Measurements from ENCODE around the gene PLEKHA7. TPM values are rescaled to one million over a fixed set of nuclear protein-coding genes. Genes with fewer than 3 reads are reported as not detected.
"Not testable (repeated sequence)": the region's sequence is repeated elsewhere in the genome, so short reads cannot be mapped to it uniquely, and the experiment has no call there.

Gene PLEKHA7
- total RNA-seq, 4 donors from 2014 or later, result 16.9 to 35.1 (median 24.1) TPM

- intact Hi-C loops (cut with DNase I; ENCODE audit: low total_unique reads), result no loop called here
- no peak for DNase-seq (ENCODE audit: low spot score in 2 of 2)
- WGBS, 2 donors, result 86 to 93% methylated on average over 4 of the region's 4 CpGs
- H3K4me3 ChIP-seq (ENCODE audit: low read depth, poor library complexity, severe bottlenecking), result no peak overlapping the region
- TF ChIP-seq POLR2A (IDR thresholded peaks at IDR 0.05) (no peak), CTCF (IDR thresholded peaks at IDR 0.05) (no peak)
These were observed 92.5 kb downstream of the PLEKHA7 start for GRCh38 chr11:16921668-16922067.

GRCh38 chr11:16921019-16921418, 93.2 kb downstream of the PLEKHA7 start:
- WGBS, 2 donors, result 65 to 72% methylated on average over 4 of the region's 4 CpGs
- no peak for DNase-seq (ENCODE audit: low spot score in 2 of 2)

GRCh38 chr11:16920559-16920958, 93.7 kb downstream of the PLEKHA7 start:
- 75 to 77% methylated on average over 5 of the region's 5 CpGs for WGBS, 2 donors
- intact Hi-C loops (cut with DNase I; ENCODE audit: low total_unique reads), result no loop called here
- no peak for TF ChIP-seq POLR2A (IDR thresholded peaks at IDR 0.05)
- TF ChIP-seq CTCF (IDR thresholded peaks at IDR 0.05), result no peak
- no peak overlapping the region for H3K4me3 ChIP-seq (ENCODE audit: low read depth, poor library complexity, severe bottlenecking)
- DNase-seq (ENCODE audit: low spot score in 2 of 2), result no peak

More at GRCh38 chr11:16921019-16921418, 93.2 kb downstream of the PLEKHA7 start:
- TF ChIP-seq CTCF (IDR thresholded peaks at IDR 0.05) (no peak), POLR2A (IDR thresholded peaks at IDR 0.05) (no peak)
- intact Hi-C loops (cut with DNase I; ENCODE audit: low total_unique reads), result no loop called here
- no peak overlapping the region for H3K4me3 ChIP-seq (ENCODE audit: low read depth, poor library complexity, severe bottlenecking)

GRCh38 chr11:16918543-16919182, 95.6 kb downstream of the PLEKHA7 start:
- WGBS, 2 donors, result 68 to 71% methylated on average over 6 of the region's 6 CpGs
- DNase-seq (ENCODE audit: low spot score in 2 of 2); intact Hi-C loops (cut with DNase I; ENCODE audit: low total_unique reads); H3K4me3 ChIP-seq (ENCODE audit: low read depth, poor library complexity, severe bottlenecking): not testable (repeated sequence)

- 87 to 93% methylated on average over 4 of the region's 4 CpGs for WGBS, 2 donors
- intact Hi-C loops (cut with DNase I; ENCODE audit: low total_unique reads), result no loop called here
These were observed 96.3 kb downstream of the PLEKHA7 start for GRCh38 chr11:16917941-16918340.

GRCh38 chr11:16912692-16913111, 101.5 kb downstream of the PLEKHA7 start:
- no peak overlapping the region for H3K4me3 ChIP-seq (ENCODE audit: low read depth, poor library complexity, severe bottlenecking)
- intact Hi-C loops (cut with DNase I; ENCODE audit: low total_unique reads), result no loop called here
- 48 to 51% methylated on average over 3 of the region's 3 CpGs for WGBS, 2 donors
- TF ChIP-seq POLR2A (IDR thresholded peaks at IDR 0.05), result no peak
- TF ChIP-seq CTCF (IDR thresholded peaks at IDR 0.05), result no peak
- DNase-seq (ENCODE audit: low spot score in 2 of 2), result no peak

More at GRCh38 chr11:16917941-16918340, 96.3 kb downstream of the PLEKHA7 start:
- TF ChIP-seq CTCF (IDR thresholded peaks at IDR 0.05), result no peak
- TF ChIP-seq POLR2A (IDR thresholded peaks at IDR 0.05), result no peak
- no peak overlapping the region for H3K4me3 ChIP-seq (ENCODE audit: low read depth, poor library complexity, severe bottlenecking)
- no peak for DNase-seq (ENCODE audit: low spot score in 2 of 2)
